Measurements from ENCODE around the gene GPR31. TPM values are rescaled to one million over a fixed set of nuclear protein-coding genes. Genes with fewer than 3 reads are reported as not detected.

Gene GPR31
- total RNA-seq, 1 experiment from 2014 or later = not detected

DNA sequence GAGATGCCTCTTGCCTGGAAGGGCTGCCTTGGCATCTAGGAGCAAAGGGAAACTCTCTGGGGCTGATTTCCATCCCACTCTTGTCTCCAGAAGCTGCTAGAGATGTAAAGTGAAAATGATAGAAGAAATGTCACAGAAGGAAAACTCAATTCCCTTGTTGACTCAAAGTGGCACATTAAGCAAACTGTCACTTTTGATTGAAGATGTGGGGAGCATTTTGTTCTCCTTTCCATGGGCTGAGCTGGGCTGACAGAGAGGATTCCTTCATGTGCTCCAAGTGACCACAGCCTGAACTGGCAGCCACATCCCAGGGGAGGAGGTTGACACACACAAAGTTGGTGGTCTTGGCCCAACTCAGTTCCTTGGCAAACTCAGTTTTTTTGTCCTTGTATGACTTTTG, 9.8 kb downstream of the GPR31 start:
- no TSS peak for BruUV-seq (replicated peaks)

DNA sequence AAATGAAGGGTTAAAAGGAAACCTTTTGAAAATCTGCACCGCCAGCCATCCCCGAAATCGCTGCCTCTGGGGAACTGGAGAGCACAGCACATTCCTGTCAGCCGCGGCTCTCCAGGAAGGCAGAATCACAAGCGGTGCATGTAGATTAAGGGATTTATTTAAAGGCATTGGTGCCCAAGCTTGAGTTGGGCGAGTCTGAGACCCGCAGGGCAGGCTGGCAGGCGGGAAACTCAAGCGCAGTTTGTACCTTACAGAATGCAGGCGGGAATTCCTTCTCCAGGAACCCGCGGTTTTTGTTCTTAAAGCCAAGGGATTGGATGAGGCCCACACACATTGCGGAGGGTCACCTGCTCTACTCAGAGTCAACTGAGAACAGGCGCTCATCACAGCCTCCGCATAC, 10.8 kb downstream of the GPR31 start:
- Histone ChIP-seq H3F3A (ENCODE audit: insufficient read depth, low read depth) (no peaks in the 10 kb centered on the region), H3K79me2 (ENCODE audit: low read depth) (no peaks in the 10 kb centered on the region), H3K4me1 (replicated peaks; ENCODE audit: insufficient read depth) (no peaks in the 10 kb centered on the region), H2AFZ (no peak overlapping the region), H3K27ac (no peak overlapping the region), H3K9me2 (ENCODE audit: insufficient read depth) (no peaks in the 10 kb centered on the region), H3K9me3 (ENCODE audit: insufficient read depth, low read depth) (no peaks in the 10 kb centered on the region), H3K4me3 (no peak overlapping the region), H3K4me2 (no peak overlapping the region), H4K20me1 (ENCODE audit: insufficient read depth) (no peaks in the 10 kb centered on the region), H3K27me3 (ENCODE audit: insufficient read depth, low read depth) (peaks cover 86% of the 10 kb centered on the region), H3K36me3 (ENCODE audit: low read depth) (no peaks in the 10 kb centered on the region)
- TF ChIP-seq EZH2 (IDR thresholded peaks at IDR 0.05; ENCODE audit: low read depth) (no peak), CTCF (conservative IDR thresholded peaks at IDR 0.05) (no peak)
- POLR2A ChIA-PET (ENCODE audit: unreplicated experiment) = no interaction called here
- intact Hi-C loops (cut with micrococcal nuclease; ENCODE audit: unreplicated experiment) = no loop called here
- no peak for DNase-seq
- BruUV-seq (replicated peaks) = no TSS peak
- CTCF ChIA-PET = no interaction called here

More for the DNA sequence above, 9.8 kb downstream of the GPR31 start:
- ChIA-PET CTCF (no interaction called here), POLR2A (ENCODE audit: unreplicated experiment) (no interaction called here)
- intact Hi-C loops (cut with micrococcal nuclease; ENCODE audit: unreplicated experiment) = no loop called here
- peaks cover 94% of the 10 kb centered on the region for H3K27me3 ChIP-seq (ENCODE audit: insufficient read depth, low read depth)
- no peaks in the 10 kb centered on the region for H4K20me1 ChIP-seq (ENCODE audit: insufficient read depth)
- no peak overlapping the region for H2AFZ ChIP-seq
- H3K27ac ChIP-seq = no peak overlapping the region
- no peaks in the 10 kb centered on the region for H3K9me2 ChIP-seq (ENCODE audit: insufficient read depth)
- H3K4me1 ChIP-seq (replicated peaks; ENCODE audit: insufficient read depth) = no peaks in the 10 kb centered on the region
- TF ChIP-seq CTCF (conservative IDR thresholded peaks at IDR 0.05) (no peak), EZH2 (IDR thresholded peaks at IDR 0.05; ENCODE audit: low read depth) (no peak)
- no peak for DNase-seq
- H3K9me3 ChIP-seq (ENCODE audit: insufficient read depth, low read depth) = no peaks in the 10 kb centered on the region
- H3K79me2 ChIP-seq (ENCODE audit: low read depth) = no peaks in the 10 kb centered on the region
- no peak overlapping the region for H3K4me2 ChIP-seq
- no peaks in the 10 kb centered on the region for H3F3A ChIP-seq (ENCODE audit: insufficient read depth, low read depth)
- H3K4me3 ChIP-seq = no peak overlapping the region
- no peaks in the 10 kb centered on the region for H3K36me3 ChIP-seq (ENCODE audit: low read depth)

DNA sequence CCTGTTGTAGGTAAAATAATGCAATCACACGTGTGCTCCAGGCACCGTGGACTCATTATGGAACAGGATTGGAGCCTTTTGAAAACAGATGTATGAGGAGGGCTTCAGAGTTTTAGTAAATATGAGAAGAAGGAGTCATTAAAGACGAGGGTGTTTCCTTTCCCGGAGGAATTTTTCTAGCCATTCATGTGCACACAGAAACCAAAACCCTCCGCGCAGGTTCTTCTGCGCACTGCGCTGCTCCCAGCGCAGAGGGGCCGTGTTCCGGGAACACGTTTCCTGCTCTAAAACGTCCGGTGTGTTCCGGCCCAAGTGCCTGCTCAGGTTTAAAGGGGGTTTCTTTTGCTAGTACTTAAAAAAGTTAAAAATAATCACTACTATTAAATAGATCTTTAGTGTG, 11.6 kb downstream of the GPR31 start:
- Histone ChIP-seq H3K9me3 (ENCODE audit: insufficient read depth, low read depth) (no peaks in the 10 kb centered on the region), H3K79me2 (ENCODE audit: low read depth) (no peaks in the 10 kb centered on the region), H3K9me2 (ENCODE audit: insufficient read depth) (no peaks in the 10 kb centered on the region), H4K20me1 (ENCODE audit: insufficient read depth) (no peaks in the 10 kb centered on the region), H3K27me3 (ENCODE audit: insufficient read depth, low read depth) (peaks cover 85% of the 10 kb centered on the region), H3K36me3 (ENCODE audit: low read depth) (no peaks in the 10 kb centered on the region), H3K4me3 (no peak overlapping the region), H3F3A (ENCODE audit: insufficient read depth, low read depth) (no peaks in the 10 kb centered on the region), H3K27ac (no peak overlapping the region), H3K4me1 (replicated peaks; ENCODE audit: insufficient read depth) (no peaks in the 10 kb centered on the region), H3K4me2 (no peak overlapping the region), H2AFZ (no peak overlapping the region)
- no TSS peak for BruUV-seq (replicated peaks)
- ChIA-PET POLR2A (ENCODE audit: unreplicated experiment) (no interaction called here), CTCF (no interaction called here)
- no peak for DNase-seq
- TF ChIP-seq EZH2 (IDR thresholded peaks at IDR 0.05; ENCODE audit: low read depth) = no peak
- TF ChIP-seq CTCF (conservative IDR thresholded peaks at IDR 0.05) = no peak
- intact Hi-C loops (cut with micrococcal nuclease; ENCODE audit: unreplicated experiment) = no loop called here
